Left ventricle myocardium inferior (tissue), 1 donor: ENCODE results near the gene OR51A4. TPM values are rescaled to one million over a fixed set of nuclear protein-coding genes. Genes with fewer than 3 reads are reported as not detected.
"Not testable (repeated sequence)": the region's sequence is repeated elsewhere in the genome, so short reads cannot be mapped to it uniquely, and the experiment has no call there.

Source experiments
- DNase-seq: peaks from one replicate; pipeline ENCODE4 v3.0.0-alpha.2; 2020
- H3K27ac ChIP-seq: fragments of 200-600 bp; replicated peaks from 2 replicates; pipeline ENCODE4 v1.8.0; 2021
- H3K27me3 ChIP-seq: fragments of 200-600 bp; 2 replicates; pipeline ENCODE4 v1.8.0; 2021; ENCODE audit warnings: low read depth
- H3K36me3 ChIP-seq: fragments of 200-600 bp; 2 replicates; pipeline ENCODE4 v1.8.0; 2021
- H3K4me1 ChIP-seq: fragments of 200-600 bp; 2 replicates; pipeline ENCODE4 v1.8.0; 2021
- H3K4me3 ChIP-seq: fragments of 200-600 bp; 2 replicates; pipeline ENCODE4 v1.8.0; 2021; ENCODE audit warnings: mild to moderate bottlenecking, moderate library complexity
- H3K9me3 ChIP-seq: fragments of 200-600 bp; replicated peaks from 2 replicates; pipeline ENCODE4 v1.8.0; 2021
- CTCF ChIP-seq: fragments of 200-600 bp; IDR thresholded peaks from 2 replicates; pipeline ENCODE4 v1.8.0; 2021; ENCODE audit warnings: antibody characterized with exemption, mild to moderate bottlenecking, borderline replicate concordance
- intact Hi-C: fragments of 100-400 bp; cut with micrococcal nuclease; formaldehyde crosslinking; loops from one replicate; pipeline ENCODE4 v1.11.0; 2022
- total RNA-seq: library from RNA; stranded (reverse); fragmentation: NEBNext Ultra II Directional; extraction: Animal tissue kit (Norgen Biotek cat#: 25700); gene quantifications from one replicate; pipeline ENCODE4 v1.2.1, GENCODE V29; 2021
- donor health status: DM: no; HTN: yes; CAD: no; lungs with severe emphysema.

Gene OR51A4
- total RNA-seq, 1 donor from 2014 or later, result not detected

GRCh38 chr11:4975436-4975835 lies 28.0 kb upstream of the OR51A4 start:
- Histone ChIP-seq H3K27ac (no peak overlapping the region), H3K4me3 (no peak overlapping the region), H3K9me3 (no peaks in the 10 kb centered on the region), H3K27me3 (no peaks in the 10 kb centered on the region), H3K36me3 (no peaks in the 10 kb centered on the region), H3K4me1 (no peaks in the 10 kb centered on the region)
- intact Hi-C loops, result no loop called here
- no peak for DNase-seq
- no peak for TF ChIP-seq CTCF

- Histone ChIP-seq H3K27me3 (peaks cover 4% of the 10 kb centered on the region), H3K27ac (no peak overlapping the region), H3K4me1 (no peaks in the 10 kb centered on the region), H3K9me3 (peaks cover 15% of the 10 kb centered on the region), H3K4me3 (no peak overlapping the region), H3K36me3 (no peaks in the 10 kb centered on the region)
- DNase-seq, result no peak
- no peak for TF ChIP-seq CTCF
- intact Hi-C loops, result no loop called here
Measured at GRCh38 chr11:4962816-4963215, 15.4 kb upstream of the OR51A4 start.

GRCh38 chr11:4960877-4961276 lies 13.5 kb upstream of the OR51A4 start:
- H3K27ac ChIP-seq, result no peak overlapping the region
- no peaks in the 10 kb centered on the region for H3K36me3 ChIP-seq
- H3K27me3 ChIP-seq, result peaks cover 4% of the 10 kb centered on the region
- no peak overlapping the region for H3K4me3 ChIP-seq
- H3K4me1 ChIP-seq, result no peaks in the 10 kb centered on the region
- DNase-seq, result no peak
- TF ChIP-seq CTCF, result no peak
- intact Hi-C loops, result no loop called here
- H3K9me3 ChIP-seq, result peaks cover 15% of the 10 kb centered on the region

- no peak for TF ChIP-seq CTCF
- Histone ChIP-seq H3K36me3 (no peaks in the 10 kb centered on the region), H3K9me3 (no peaks in the 10 kb centered on the region), H3K27ac (no peak overlapping the region), H3K4me3 (no peak overlapping the region), H3K4me1 (no peaks in the 10 kb centered on the region), H3K27me3 (peaks cover 4% of the 10 kb centered on the region)
- no peak for DNase-seq
- intact Hi-C loops, result no loop called here
Measured at GRCh38 chr11:4957396-4957795, 10.0 kb upstream of the OR51A4 start.

GRCh38 chr11:4955613-4956012 lies 8.2 kb upstream of the OR51A4 start, which contains the start of gene OR51A2:
Gene OR51A2, minus strand, starts transcription at chr11:4955713. Its CDS starts 0 bp downstream, at chr11:4955713.
- intact Hi-C loops, result not testable (repeated sequence)

GRCh38 chr11:4936745-4937144 lies 10.7 kb downstream of the OR51A4 start:
- no peak overlapping the region for H3K27ac ChIP-seq
- no peak for TF ChIP-seq CTCF
- intact Hi-C loops, result no loop called here

More at GRCh38 chr11:4955613-4956012, 8.2 kb upstream of the OR51A4 start, which contains the start of gene OR51A2:
- not testable (repeated sequence) for H3K36me3 ChIP-seq, H3K27me3 ChIP-seq, H3K4me1 ChIP-seq, H3K4me3 ChIP-seq, H3K27ac ChIP-seq, DNase-seq, H3K9me3 ChIP-seq

More at GRCh38 chr11:4936745-4937144, 10.7 kb downstream of the OR51A4 start:
- Histone ChIP-seq H3K4me3 (no peak overlapping the region), H3K36me3 (no peaks in the 10 kb centered on the region), H3K4me1 (no peaks in the 10 kb centered on the region), H3K27me3 (no peaks in the 10 kb centered on the region), H3K9me3 (no peaks in the 10 kb centered on the region)
- no peak for DNase-seq
